ENCODE data around the gene CC2D2A.

CC2D2A gene

GRCh38 chr4:15521442-15522039, 51.9 kb downstream of the CC2D2A start:
- no peak for DNase-seq

- no peak for DNase-seq
These were observed 55.4 kb downstream of the CC2D2A start for GRCh38 chr4:15525080-15525479.

GRCh38 chr4:15526924-15527592, 57.4 kb downstream of the CC2D2A start:
- DNase-seq = no peak

GRCh38 chr4:15531792-15532191, 62.1 kb downstream of the CC2D2A start:
- DNase-seq = no peak

GRCh38 chr4:15533817-15534216, 64.1 kb downstream of the CC2D2A start:
- DNase-seq = no peak

- no peak for DNase-seq
These were observed 65.9 kb downstream of the CC2D2A start for GRCh38 chr4:15535599-15535998.

- no peak for DNase-seq
These were observed 67.1 kb downstream of the CC2D2A start for GRCh38 chr4:15536552-15537499.

GRCh38 chr4:15541941-15542340, 72.3 kb downstream of the CC2D2A start:
- no peak for DNase-seq

GRCh38 chr4:15542760-15543159, 73.1 kb downstream of the CC2D2A start:
- DNase-seq = no peak

- DNase-seq = no peak
These were observed 74.0 kb downstream of the CC2D2A start for GRCh38 chr4:15543537-15544247.

- DNase-seq = no peak
These were observed 74.6 kb downstream of the CC2D2A start for GRCh38 chr4:15544248-15544729.

GRCh38 chr4:15545371-15545770, 75.7 kb downstream of the CC2D2A start:
- DNase-seq = no peak

GRCh38 chr4:15547392-15547791, 77.7 kb downstream of the CC2D2A start:
- no peak for DNase-seq

GRCh38 chr4:15550491-15550890, 80.8 kb downstream of the CC2D2A start:
- DNase-seq = no peak

GRCh38 chr4:15551740-15552446, 82.2 kb downstream of the CC2D2A start:
- DNase-seq = no peak

GRCh38 chr4:15552557-15553362, 83.1 kb downstream of the CC2D2A start:
- no peak for DNase-seq

- no peak for DNase-seq
These were observed 86.9 kb downstream of the CC2D2A start for GRCh38 chr4:15556511-15557092.

GRCh38 chr4:15557786-15558550, 88.3 kb downstream of the CC2D2A start:
- DNase-seq = no peak

- no peak for DNase-seq
These were observed 88.9 kb downstream of the CC2D2A start for GRCh38 chr4:15558561-15558960.

GRCh38 chr4:15562114-15562513, 92.4 kb downstream of the CC2D2A start:
- no peak for DNase-seq
